Upper lobe of left lung (tissue), 4 donors: ENCODE data around the gene RAB19.

Experiments
- CTCF ChIP-seq, 6 experiments: fragments of 450-650 bp in 4 of 6; fragments of 200-600 bp in 2 of 6; sonication (generic) in 2 of 6; IDR thresholded peaks; one replicate each; pipeline ENCODE4 v1.5.1; 2016 to 2019; ENCODE audit warnings: antibody characterized with exemption in 6 of 6
- EP300 ChIP-seq, 4 donors: sonication (generic); formaldehyde crosslinking; IDR thresholded peaks; one replicate each; pipeline ENCODE4 v1.5.1; 2017; ENCODE audit warnings: antibody characterized with exemption in 4 of 4, control low read depth in 2 of 4
- POLR2A ChIP-seq, 4 donors: fragments of 450-650 bp; IDR thresholded peaks; one replicate each; pipeline ENCODE4 v1.5.1; 2016 to 2017; ENCODE audit warnings: antibody characterized with exemption in 4 of 4, mild to moderate bottlenecking in 2 of 4
- POLR2AphosphoS5 ChIP-seq, 2 donors: sonication (generic); formaldehyde crosslinking; IDR thresholded peaks; one replicate each; pipeline ENCODE4 v1.5.1; 2017; ENCODE audit warnings: antibody characterized with exemption in 2 of 2

- no peak for TF ChIP-seq POLR2A (IDR thresholded peaks at IDR 0.05)
- TF ChIP-seq EP300 (IDR thresholded peaks at IDR 0.05): no peak
- TF ChIP-seq CTCF (IDR thresholded peaks at IDR 0.05): no peak
- no peak for TF ChIP-seq POLR2AphosphoS5 (IDR thresholded peaks at IDR 0.05)
Measured at GRCh38 chr7:140358412-140359051, 45.3 kb upstream of the RAB19 start.
